Endothelial cell of umbilical vein (primary cell): ENCODE results near the gene NUDT8. TPM values are rescaled to one million over a fixed set of nuclear protein-coding genes. Genes with fewer than 3 reads are reported as not detected.

Experiments
- BruUV-seq: library from RNA; stranded (reverse); fragments of 400-500 nt; replicated peaks from 2 replicates; lab custom pipeline; 2021; lab: Mats Ljungman, UMichigan
- CTCF ChIA-PET: fragments of 300-600, 350-600 bp; sonication (Branson Sonifier 250); formaldehyde crosslinking; loops from one replicate; lab custom pipeline; 2021; ENCODE audit warnings: antibody characterized with exemption, inconsistent platforms; lab: Charles Lee
- POLR2A ChIA-PET: fragments of 300-600, 350-600 bp; sonication (Branson Sonifier 250); formaldehyde crosslinking; loops from one replicate; lab custom pipeline; 2021; ENCODE audit warnings: antibody characterized with exemption, inconsistent platforms; lab: Charles Lee
- DNase-seq: peaks from one replicate; pipeline ENCODE4 v3.0.0-alpha.2; 2011; ENCODE audit warnings: low read depth, low spot score
- FAIRE-seq: peaks from 2 replicates; lab custom pipeline; 2011; peaks lifted over from hg19 to GRCh38; lab: Jason Lieb, UNC
- H2AFZ ChIP-seq: 2 replicates; pipeline ENCODE4 v1.6.0; 2012; ENCODE audit warnings: low read depth, low read length, control low read depth, inconsistent platforms
- H3K27ac ChIP-seq: 2 replicates; pipeline ENCODE4 v1.5.1; 2011; ENCODE audit warnings: low read depth, mild to moderate bottlenecking, control low read depth, low read length, moderate library complexity; ENCODE audit not compliant: insufficient read depth
- H3K27me3 ChIP-seq, 2 experiments: 2 replicates each; pipeline versions ENCODE4 v1.6.0 to v1.6.1; 2011; ENCODE audit warnings: low read length in 2 of 2, mixed read lengths in 1 of 2; ENCODE audit not compliant: control insufficient read depth in 2 of 2, insufficient read depth in 2 of 2
- H3K36me3 ChIP-seq, 2 experiments: 2 replicates in 1 of 2; 3 replicates in 1 of 2; pipeline ENCODE4 v1.5.1; 2011; ENCODE audit warnings: low read length in 2 of 2, mild to moderate bottlenecking in 1 of 2, moderate library complexity in 1 of 2; ENCODE audit not compliant: control insufficient read depth in 2 of 2, insufficient read depth in 2 of 2; ENCODE audit errors: extremely low read depth in 1 of 2
- H3K4me1 ChIP-seq: 3 replicates; pipeline ENCODE4 v1.5.1; 2011; ENCODE audit warnings: mild to moderate bottlenecking, low read length; ENCODE audit not compliant: control insufficient read depth, insufficient read depth; ENCODE audit errors: extremely low read depth
- H3K4me2 ChIP-seq: 2 replicates; pipeline ENCODE4 v1.6.1; 2011; ENCODE audit warnings: low read length, control low read depth, mixed read lengths; ENCODE audit not compliant: insufficient read depth
- H3K4me3 ChIP-seq, 3 experiments: fragments of 200-600 bp in 1 of 3; sonication (generic), shearing (Covaris generic) in 1 of 3; replicated peaks in 1 of 3; 2 replicates each; pipeline ENCODE4 v1.5.1; 2011 to 2016; ENCODE audit warnings: control low read depth in 3 of 3, low read length in 3 of 3, mild to moderate bottlenecking in 2 of 3, inconsistent platforms in 1 of 3, low read depth in 1 of 3, moderate library complexity in 1 of 3; ENCODE audit not compliant: insufficient read depth in 1 of 3
- H3K79me2 ChIP-seq: 2 replicates; pipeline ENCODE4 v1.6.0; 2012; ENCODE audit warnings: low read length, inconsistent platforms; ENCODE audit not compliant: control insufficient read depth, insufficient read depth
- H3K9ac ChIP-seq: replicated peaks from 2 replicates; pipeline ENCODE3; 2011; ENCODE audit warnings: low read length, control low read depth; ENCODE audit not compliant: insufficient read depth; ENCODE audit errors: extremely low read depth
- H3K9me1 ChIP-seq: replicated peaks from 3 replicates; pipeline ENCODE4 v1.6.0; 2011; ENCODE audit warnings: mild to moderate bottlenecking, low read length; ENCODE audit not compliant: control insufficient read depth, insufficient read depth; ENCODE audit errors: extremely low read depth
- H3K9me3 ChIP-seq: replicated peaks from 2 replicates; pipeline ENCODE4 v1.5.1; 2012; ENCODE audit warnings: low read length, inconsistent platforms; ENCODE audit not compliant: control insufficient read depth, insufficient read depth
- H4K20me1 ChIP-seq: replicated peaks from 2 replicates; pipeline ENCODE3; 2011; ENCODE audit warnings: mild to moderate bottlenecking, low read length; ENCODE audit not compliant: control insufficient read depth, insufficient read depth; ENCODE audit errors: extremely low read depth
- CTCF ChIP-seq, 2 donors: IDR thresholded peaks; 1 replicate in 1 of 2; 2 replicates in 1 of 2; pipeline ENCODE4 v1.5.1; 2011; ENCODE audit warnings: low read length in 2 of 2, mild to moderate bottlenecking in 2 of 2, moderate library complexity in 2 of 2, control low read depth in 1 of 2, inconsistent platforms in 1 of 2, low read depth in 1 of 2; ENCODE audit not compliant: insufficient read depth in 1 of 2; ENCODE audit errors: extremely low read depth in 1 of 2
- EZH2 ChIP-seq: IDR thresholded peaks from 2 replicates; pipeline ENCODE4 v1.6.1; 2012; ENCODE audit warnings: borderline replicate concordance, low read depth, mild to moderate bottlenecking, moderate library complexity, low read length, inconsistent platforms; ENCODE audit not compliant: severe bottlenecking
- FOS ChIP-seq: IDR thresholded peaks from 2 replicates; pipeline ENCODE4 v1.6.1; 2011; ENCODE audit warnings: mild to moderate bottlenecking, low read length, moderate library complexity, borderline replicate concordance; ENCODE audit not compliant: insufficient read depth
- GATA2 ChIP-seq: IDR thresholded peaks from 2 replicates; pipeline ENCODE4 v1.7.0; 2011; ENCODE audit warnings: low read depth, mild to moderate bottlenecking, moderate library complexity, mixed read lengths, low read length; ENCODE audit not compliant: insufficient read length, insufficient read depth
- JUN ChIP-seq: IDR thresholded peaks from 2 replicates; pipeline ENCODE4 v1.6.1; 2011; ENCODE audit warnings: borderline replicate concordance, low read depth; ENCODE audit not compliant: insufficient read length, insufficient read depth
- MAX ChIP-seq: IDR thresholded peaks from 2 replicates; pipeline ENCODE4 v1.6.1; 2011; ENCODE audit not compliant: insufficient read depth, insufficient read length
- MYC ChIP-seq: IDR thresholded peaks from one replicate; pipeline ENCODE4 v1.6.1; 2011; ENCODE audit warnings: mild to moderate bottlenecking, low read depth, low read length
- POLR2A ChIP-seq: IDR thresholded peaks from 2 replicates; pipeline ENCODE4 v1.6.1; 2012; ENCODE audit warnings: low read depth, mild to moderate bottlenecking, control low read depth, low read length
- POLR2AphosphoS5 ChIP-seq: IDR thresholded peaks from 2 replicates; pipeline ENCODE4 v1.6.1; 2012; ENCODE audit warnings: low read depth, mild to moderate bottlenecking, control low read depth, low read length, moderate library complexity; ENCODE audit not compliant: insufficient read depth
- dilution Hi-C: fragments of 300-500 bp; cut with MboI; formaldehyde crosslinking; loops from one replicate; pipeline ENCODE4 v1.15.0; 2019; ENCODE audit warnings: low sequenced_read_pairs; ENCODE audit not compliant: extremely low pct_ligation_motif_present
- intact Hi-C: fragments of 100-400 bp; cut with micrococcal nuclease; formaldehyde crosslinking; loops from one replicate; pipeline ENCODE4 v1.10.0; 2022
- polyA plus RNA-seq, 4 experiments: library from polyadenylated mRNA; depleted of rRNA in 3 of 4; stranded (reverse) in 3 of 4; unstranded in 1 of 4; fragments of >200 nt; gene quantifications; 2 replicates each; pipeline versions ENCODE4 v1.2.1 to v1.2.3, GENCODE V29; 2011 to 2012; ENCODE audit warnings: missing spikeins in 1 of 4
- total RNA-seq: library from RNA; stranded (reverse); gene quantifications from 2 replicates; pipeline ENCODE4 v1.2.3, GENCODE V29; 2021

The NUDT8 gene
- total and polyA plus RNA-seq, 2 donors (not counting 3 experiments of a cell fraction or from before 2014, with no cell fraction given) = 14.1 to 20.4 TPM

- Histone ChIP-seq H3K9me1 (no peaks in the 10 kb centered on the region), H3K9ac (no peak overlapping the region), H3K79me2 (no peaks in the 10 kb centered on the region), H3K36me3 (no peaks in the 10 kb centered on the region), H3K27me3 (peaks cover 11 to 31% of the 10 kb centered on the region in 2 experiments), H3K27ac (no peak overlapping the region), H3K4me3 (no peak overlapping the region), H3K4me1 (no peaks in the 10 kb centered on the region), H3K4me2 (no peak overlapping the region), H4K20me1 (no peaks in the 10 kb centered on the region), H3K9me3 (no peaks in the 10 kb centered on the region), H2AFZ (no peak overlapping the region)
- intact Hi-C loops = no loop called here
- TF ChIP-seq FOS (no peak), MAX (no peak), POLR2AphosphoS5 (no peak), POLR2A (no peak), MYC (no peak), JUN (no peak), GATA2 (no peak), EZH2 (no peak), CTCF (IDR thresholded peaks at IDR 0.05; ENCODE audit: extremely low read depth in 1 of 2, insufficient read depth in 1 of 2, low read depth in 1 of 2, low read length in 2 of 2) (no peak)
- dilution Hi-C loops = no loop called here
- no peak for FAIRE-seq
- no TSS peak for BruUV-seq
- ChIA-PET POLR2A (no interaction called here), CTCF (interaction anchor here (1.4 to 1.8 kb wide), 2 partner anchors 14 to 28 kb away, joined by 3 to 7 read pairs; partner anchors contain the start of gene NUDT8)
- DNase-seq = no peak
These were observed 29.3 kb downstream of the NUDT8 start for GRCh38 chr11:67600324-67601029.
